ENCODE results near the gene HSD17B11.

DNA sequence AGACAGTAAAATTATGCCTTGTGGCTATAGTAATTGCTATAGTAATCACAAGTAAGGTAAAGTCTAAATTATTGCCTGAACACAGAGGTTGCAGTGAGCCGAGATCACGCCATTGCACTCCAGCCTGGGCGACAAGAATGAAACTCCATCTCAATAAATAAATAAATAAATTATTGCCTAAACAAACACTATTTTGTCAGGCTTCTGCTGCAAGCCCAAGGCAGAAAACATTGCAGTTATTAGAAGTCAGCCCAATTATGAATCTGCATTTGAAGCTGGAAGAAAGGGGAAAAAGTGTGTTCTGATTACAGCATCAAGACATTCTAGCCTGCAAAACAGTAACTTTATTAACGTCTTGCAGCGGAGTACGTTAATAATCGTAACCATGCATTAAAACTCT is 85.4 kb downstream of the HSD17B11 start:
- TF ChIP-seq, protein P1, sequence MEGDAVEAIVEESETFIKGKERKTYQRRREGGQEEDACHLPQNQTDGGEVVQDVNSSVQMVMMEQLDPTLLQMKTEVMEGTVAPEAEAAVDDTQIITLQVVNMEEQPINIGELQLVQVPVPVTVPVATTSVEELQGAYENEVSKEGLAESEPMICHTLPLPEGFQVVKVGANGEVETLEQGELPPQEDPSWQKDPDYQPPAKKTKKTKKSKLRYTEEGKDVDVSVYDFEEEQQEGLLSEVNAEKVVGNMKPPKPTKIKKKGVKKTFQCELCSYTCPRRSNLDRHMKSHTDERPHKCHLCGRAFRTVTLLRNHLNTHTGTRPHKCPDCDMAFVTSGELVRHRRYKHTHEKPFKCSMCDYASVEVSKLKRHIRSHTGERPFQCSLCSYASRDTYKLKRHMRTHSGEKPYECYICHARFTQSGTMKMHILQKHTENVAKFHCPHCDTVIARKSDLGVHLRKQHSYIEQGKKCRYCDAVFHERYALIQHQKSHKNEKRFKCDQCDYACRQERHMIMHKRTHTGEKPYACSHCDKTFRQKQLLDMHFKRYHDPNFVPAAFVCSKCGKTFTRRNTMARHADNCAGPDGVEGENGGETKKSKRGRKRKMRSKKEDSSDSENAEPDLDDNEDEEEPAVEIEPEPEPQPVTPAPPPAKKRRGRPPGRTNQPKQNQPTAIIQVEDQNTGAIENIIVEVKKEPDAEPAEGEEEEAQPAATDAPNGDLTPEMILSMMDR (IDR thresholded peaks at IDR 0.05; ENCODE audit: low read depth, low read length) = no peak
- no peak for TF ChIP-seq MYC (IDR thresholded peaks at IDR 0.05; ENCODE audit: low read depth, low read length)
